HG03064 (cell line): Measurements from ENCODE around the gene TTC1.
A peak's percentile ranks its signal among the peaks of the same experiment; 100 is the strongest.
"Not testable (repeated sequence)": the region's sequence is repeated elsewhere in the genome, so short reads cannot be mapped to it uniquely, and the experiment has no call there.

ENCODE experiments used
- ATAC-seq: cut with Tn5 transposase; IDR thresholded peaks from one replicate; pipeline ENCODE4 v1.9.1; 2021; ENCODE audit warnings: low read depth; ENCODE audit not compliant: unreplicated experiment

The TTC1 gene

GRCh38 chr5:159993194-159993593 is 15.7 kb upstream of the TTC1 start:
- ATAC-seq: no peak

- no peak for ATAC-seq
These were observed 13.0 kb upstream of the TTC1 start for GRCh38 chr5:159995907-159996306.

GRCh38 chr5:160001457-160001856 is 7.5 kb upstream of the TTC1 start:
- no peak for ATAC-seq

GRCh38 chr5:160007514-160007913 is 1.4 kb upstream of the TTC1 start:
- ATAC-seq: no peak

DNA sequence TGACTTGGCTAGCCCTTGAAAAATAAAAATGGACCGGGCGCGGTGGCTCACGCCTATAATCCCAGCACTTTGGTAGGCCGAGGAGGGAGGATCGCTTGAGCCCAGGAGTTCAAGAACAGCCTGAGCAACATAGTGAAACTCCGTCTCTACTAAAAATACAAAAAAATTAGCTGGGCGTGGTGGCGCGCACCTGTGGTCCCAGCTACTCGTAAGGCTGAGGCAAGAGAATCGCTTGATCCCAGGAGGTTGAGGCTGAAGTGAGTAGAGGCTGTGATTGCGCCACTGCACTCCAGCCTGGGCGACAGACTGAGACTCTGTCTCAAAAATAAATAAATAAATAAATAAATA is 436 bp upstream of the TTC1 start:
- ATAC-seq: not testable (repeated sequence)

- peak; percentile 13 for ATAC-seq
These were observed 651 bp downstream of the TTC1 start for GRCh38 chr5:160009591-160009989.

- ATAC-seq: no peak
These were observed 2.5 kb downstream of the TTC1 start for GRCh38 chr5:160011471-160011870.

DNA sequence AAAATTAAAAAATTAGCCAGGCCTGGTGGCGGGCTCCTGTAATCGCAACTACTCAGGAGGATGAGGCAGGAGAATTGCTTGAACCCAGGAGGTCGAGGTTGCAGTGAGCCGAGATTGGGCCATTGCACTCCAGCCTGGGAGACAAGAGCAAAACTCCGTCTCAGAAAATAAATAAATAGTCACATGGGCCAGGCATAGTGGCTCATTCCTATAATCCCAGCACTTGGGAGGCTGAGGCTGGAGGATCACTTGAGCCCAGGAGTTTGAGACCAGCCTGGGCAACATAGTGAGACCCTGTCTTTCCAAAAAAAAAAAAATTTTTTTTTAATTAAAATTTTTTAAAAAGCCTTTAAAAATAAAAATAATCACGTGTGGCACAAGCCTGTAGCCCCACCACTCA is 5.3 kb downstream of the TTC1 start:
- not testable (repeated sequence) for ATAC-seq

DNA sequence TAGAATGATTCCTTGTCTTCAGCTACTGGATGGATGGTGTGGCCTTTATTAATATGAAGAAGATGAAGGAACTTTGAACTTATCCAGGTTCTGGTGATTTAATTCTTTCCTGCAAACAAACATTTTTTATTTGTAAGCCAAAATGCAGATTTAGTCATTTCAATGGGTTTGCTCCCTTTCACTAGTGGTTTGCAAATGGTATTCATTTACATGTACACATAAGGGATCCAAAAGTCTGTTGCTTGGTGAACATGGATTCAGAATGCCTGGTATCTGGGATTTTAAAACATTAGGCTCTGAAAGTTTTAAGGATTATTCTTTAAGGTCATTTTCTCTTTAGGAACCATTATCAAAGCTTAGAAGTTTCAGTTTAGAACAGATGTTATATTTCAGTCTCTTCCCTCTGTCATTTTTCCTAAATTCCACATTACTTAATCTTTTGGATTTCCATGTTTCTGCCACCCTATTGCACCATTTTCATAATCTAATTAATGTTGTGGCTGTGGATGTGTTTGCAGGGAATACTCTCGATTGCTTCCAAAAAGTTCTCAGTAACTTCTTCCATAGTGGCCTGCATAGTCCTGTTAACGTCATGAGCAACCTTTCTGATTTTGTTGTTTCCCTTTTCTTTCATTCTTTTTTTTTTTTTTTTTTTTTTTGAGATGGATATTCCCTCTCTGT is 10.1 kb downstream of the TTC1 start:
- ATAC-seq: no peak

GRCh38 chr5:160020266-160020770 is 11.4 kb downstream of the TTC1 start:
- ATAC-seq: no peak

DNA sequence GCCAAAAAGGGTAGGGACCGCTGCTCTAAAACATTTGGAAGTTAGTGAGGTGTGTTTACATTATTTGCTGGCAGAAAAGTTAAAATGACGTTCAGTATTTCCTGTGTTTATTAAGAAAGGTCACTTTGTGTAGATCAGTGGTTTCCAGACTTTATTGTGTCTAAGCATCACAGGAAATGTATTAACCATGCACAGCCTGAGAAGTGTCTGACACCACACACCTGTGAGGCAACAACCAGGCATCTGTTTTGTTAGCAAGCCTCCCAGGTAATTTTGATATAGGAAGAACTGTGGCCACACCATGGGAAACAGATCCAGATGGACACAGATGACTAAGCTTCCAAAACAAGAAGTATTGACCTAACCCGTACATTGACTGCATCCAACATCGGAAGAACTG is 12.0 kb downstream of the TTC1 start:
- no peak for ATAC-seq

DNA sequence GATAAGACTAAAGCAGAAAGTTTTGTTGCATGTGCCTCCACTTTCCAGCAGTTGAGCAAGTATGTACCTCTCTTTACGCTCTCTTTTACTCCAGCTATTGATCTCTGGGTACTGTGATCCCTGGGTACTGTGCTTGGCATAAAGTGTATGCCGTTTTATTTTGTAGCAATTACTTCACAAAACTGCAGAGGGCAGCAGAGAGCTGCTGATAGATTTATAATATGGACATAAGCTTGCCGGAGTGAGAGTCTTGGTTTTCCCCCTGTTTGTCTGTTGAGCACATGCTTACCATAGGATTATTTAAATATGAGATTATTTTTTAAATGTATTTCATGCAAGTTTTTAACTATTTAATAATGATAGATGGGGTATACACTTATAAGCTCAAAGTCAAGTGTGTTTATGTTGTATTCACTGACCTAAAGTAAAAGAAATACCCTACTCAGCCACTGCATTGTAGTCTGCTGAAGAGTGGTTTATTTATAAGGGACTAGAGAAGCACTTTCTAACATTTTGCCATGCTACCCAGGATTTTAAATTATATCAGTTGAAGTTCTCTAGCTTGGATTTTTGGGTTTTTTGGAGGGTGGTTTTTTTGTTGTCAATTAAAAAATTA is 13.0 kb downstream of the TTC1 start:
- peak; percentile 83 for ATAC-seq

DNA sequence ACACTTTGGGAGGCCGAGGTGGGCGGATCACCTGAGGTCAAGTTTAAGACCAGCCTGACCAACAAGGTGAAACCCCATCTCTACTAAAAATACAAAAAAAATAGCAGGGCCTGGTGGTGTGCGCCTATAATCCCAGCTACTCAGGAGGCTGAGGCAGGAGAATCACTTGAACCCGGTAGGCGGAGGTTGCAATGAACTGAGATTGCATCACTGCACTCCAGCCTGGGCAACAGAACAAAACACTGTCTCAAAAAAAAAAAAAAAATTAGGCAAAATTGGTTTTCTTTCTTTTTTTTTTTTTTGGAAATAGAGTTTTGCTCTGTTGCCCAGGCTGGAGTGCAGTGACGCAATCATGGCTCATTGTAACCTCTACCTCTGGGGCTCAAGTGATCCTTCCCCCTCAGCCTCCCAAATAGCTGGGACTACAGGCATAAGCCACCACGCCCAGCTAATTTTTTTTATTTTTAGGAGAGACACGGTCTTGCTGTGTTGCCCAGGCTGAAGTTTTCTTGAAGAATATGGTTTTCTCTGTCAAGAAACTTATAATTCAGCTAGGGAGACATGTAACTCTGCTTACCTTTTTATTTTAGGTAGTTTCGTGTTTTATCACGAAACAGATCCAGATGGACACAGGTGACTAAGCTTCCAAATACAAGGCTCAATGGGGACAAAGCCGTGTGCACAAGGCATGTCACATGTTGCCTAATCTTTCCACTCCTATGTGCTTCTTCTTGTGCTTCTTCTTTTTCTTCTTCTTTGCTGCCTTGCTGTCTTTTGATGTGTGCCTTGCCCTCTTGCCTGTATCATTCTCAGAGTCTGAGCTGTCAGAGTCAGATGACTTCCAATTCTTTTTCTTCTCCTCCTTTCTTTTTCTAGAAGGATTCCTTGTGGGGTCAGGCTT is 14.3 kb downstream of the TTC1 start:
- no peak for ATAC-seq

DNA sequence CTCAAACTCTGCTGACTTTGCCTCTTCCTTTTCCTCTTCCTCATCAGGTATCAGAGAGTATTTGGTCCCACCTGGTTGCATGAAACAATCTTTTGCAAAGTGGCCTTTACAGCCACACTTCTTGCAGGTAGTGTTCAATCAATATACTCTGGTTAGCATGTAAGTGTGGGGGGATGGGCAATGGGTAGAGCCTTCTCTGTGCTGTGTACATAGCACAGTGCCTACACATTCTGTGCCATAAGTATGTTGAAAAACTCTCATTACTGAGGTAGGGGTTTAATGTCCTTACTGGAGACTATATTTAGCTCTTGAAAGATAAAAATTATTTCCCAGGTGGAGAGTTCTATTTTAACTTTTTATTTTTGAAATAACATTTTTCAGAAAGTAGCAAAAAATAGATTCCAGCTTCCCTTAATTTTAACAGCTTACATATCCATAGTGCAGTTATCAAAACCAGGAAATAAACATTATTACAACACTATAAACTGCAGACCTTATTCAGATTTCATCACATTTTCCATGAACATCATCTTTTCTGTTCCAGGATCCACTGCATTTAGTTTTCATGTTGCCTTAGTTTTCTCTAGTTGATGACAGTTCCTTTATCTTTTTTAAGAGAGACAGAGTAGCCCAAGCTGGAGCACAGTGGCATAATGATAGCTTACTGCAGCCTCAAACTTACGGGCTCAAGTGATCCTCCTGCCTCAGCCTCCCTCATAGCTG is 15.1 kb downstream of the TTC1 start:
- no peak for ATAC-seq

DNA sequence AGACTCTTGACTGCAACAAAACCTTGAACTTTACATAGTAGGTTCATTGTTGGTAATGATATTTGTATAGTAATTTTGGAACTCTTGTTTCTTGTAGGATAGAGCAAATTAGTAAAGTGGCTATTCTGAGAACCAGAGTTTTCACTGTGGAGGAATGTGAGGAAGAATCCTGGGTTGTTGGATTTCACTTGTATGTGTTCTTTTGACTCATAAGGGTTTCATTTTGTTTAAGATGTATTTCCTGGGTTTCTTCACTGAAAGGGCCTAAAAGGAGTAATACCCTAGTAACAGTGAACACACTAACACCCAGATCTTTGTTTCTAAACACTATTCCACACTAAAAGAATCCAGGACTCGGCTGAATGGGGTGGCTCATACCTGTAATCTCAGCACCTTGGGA is 20.1 kb downstream of the TTC1 start:
- no peak for ATAC-seq

GRCh38 chr5:160029540-160030139 is 20.7 kb downstream of the TTC1 start:
- ATAC-seq: no peak

GRCh38 chr5:160030631-160031377 is 21.9 kb downstream of the TTC1 start:
- ATAC-seq: no peak

- no peak for ATAC-seq
These were observed 24.8 kb downstream of the TTC1 start for GRCh38 chr5:160033546-160034252.

- no peak for ATAC-seq
These were observed 27.3 kb downstream of the TTC1 start for GRCh38 chr5:160036243-160036642.
